Purkinje cell (primary cell): ENCODE data around the gene SUMO4. TPM values are rescaled to one million over a fixed set of nuclear protein-coding genes. Genes with fewer than 3 reads are reported as not detected.

Source experiments
- polyA plus RNA-seq: library from polyadenylated mRNA; unstranded; fragments of >200 nt; fragmentation: Nextera tagmentation; gene quantifications from 2 replicates; pipeline ENCODE4 v1.2.1, GENCODE V29; 2014

SUMO4 gene
- polyA plus RNA-seq: 2.7 TPM in 1 of 2 replicates, not detected in the other

GRCh38 chr6:149400050-149400449 lies at the start of gene SUMO4:
Gene SUMO4, plus strand, starts transcription at chr6:149400262. Its CDS starts 130 bp downstream, at chr6:149400392.

Other genes with a start within 250 kb of the SUMO4 start
- 11.0 and 15.2 TPM in 2 replicates for gene TAB2, start 82.5 kb upstream of the SUMO4 start, polyA plus RNA-seq
- gene ZC3H12D, start 84.8 kb downstream of the SUMO4 start, polyA plus RNA-seq: not detected in 2 replicates
- 36.9 and 55.7 TPM in 2 replicates for gene PPIL4, start 145.8 kb downstream of the SUMO4 start, polyA plus RNA-seq
- 10.2 and 12.9 TPM in 2 replicates for gene GINM1, start 166.1 kb downstream of the SUMO4 start, polyA plus RNA-seq
- gene KATNA1, start 248.5 kb downstream of the SUMO4 start, polyA plus RNA-seq: 3.3 and 7.6 TPM in 2 replicates